UCSD-AML1 (cell line): ENCODE data around the gene ELOB.

Source experiments
- DNase-seq: peaks from one replicate; lab custom pipeline; 2025; ENCODE audit not compliant: unreplicated experiment; lab: John Stamatoyannopoulos, UW

ELOB gene

DNA sequence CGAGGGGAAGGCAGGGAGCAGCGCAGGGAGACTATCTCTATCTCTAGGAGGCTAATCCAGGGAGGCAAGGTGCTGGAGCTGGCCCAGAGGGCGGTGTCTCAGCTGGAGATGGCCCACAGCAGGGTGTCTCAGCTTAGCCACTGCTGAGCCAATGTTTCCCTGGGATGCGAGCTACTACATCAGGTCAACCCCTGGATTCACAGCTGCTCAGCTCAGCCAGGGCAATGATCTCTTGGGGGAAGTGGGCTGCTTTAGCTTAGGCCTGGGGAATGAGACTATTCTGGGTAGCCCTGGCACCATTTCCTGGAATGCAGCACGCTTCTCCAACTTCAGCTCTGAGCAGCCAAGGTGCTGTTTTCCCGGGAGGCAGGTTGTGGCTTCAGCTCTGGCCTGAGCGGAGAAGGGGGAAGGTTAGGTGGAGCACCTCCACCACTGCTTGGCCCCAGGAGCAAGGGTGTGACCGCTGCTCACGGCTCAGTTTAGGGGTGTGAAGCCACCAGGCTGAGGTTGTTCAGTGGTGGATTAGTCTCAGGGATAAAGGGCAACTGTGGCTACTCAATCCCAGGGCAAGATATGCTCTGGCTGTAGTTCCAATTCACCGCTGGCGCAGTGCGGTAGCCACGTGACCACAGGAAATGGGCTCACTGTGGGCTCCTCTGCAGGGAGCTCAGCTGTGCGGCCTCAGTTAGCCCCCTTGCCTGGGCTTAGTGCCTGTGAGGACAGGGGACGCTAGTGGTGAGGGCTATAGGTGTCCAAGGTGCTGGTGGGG lies 34.8 kb upstream of the ELOB start:
- no peak for DNase-seq

GRCh38 chr16:2810651-2811050 lies 33.6 kb upstream of the ELOB start:
- DNase-seq: no peak

GRCh38 chr16:2809149-2809760 lies 32.2 kb upstream of the ELOB start:
- DNase-seq: no peak

- no peak for DNase-seq
These were observed 31.1 kb upstream of the ELOB start for GRCh38 chr16:2808181-2808580.

DNA sequence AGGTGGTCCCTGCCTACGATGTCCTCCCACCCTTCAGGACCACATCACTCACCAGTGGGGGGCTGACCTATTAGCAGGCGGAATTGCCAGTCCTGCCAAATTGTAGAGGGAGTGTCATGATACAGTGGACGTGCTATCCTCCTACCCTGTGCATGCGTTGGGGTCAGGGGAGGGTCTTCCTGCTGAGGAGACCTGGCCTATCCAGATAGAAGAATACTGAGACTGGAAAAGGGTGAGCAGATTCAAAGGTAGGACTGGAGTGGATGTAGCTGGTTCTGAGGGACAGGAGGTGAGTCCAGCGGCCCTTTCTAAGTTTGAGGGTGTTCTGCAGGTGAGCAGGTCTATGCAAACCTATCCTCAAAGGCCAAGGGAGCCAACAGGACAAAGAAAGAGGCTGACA lies 29.2 kb upstream of the ELOB start:
- DNase-seq: no peak

- no peak for DNase-seq
These were observed 27.6 kb upstream of the ELOB start for GRCh38 chr16:2804728-2805127.

GRCh38 chr16:2803545-2804195 lies 26.6 kb upstream of the ELOB start:
- no peak for DNase-seq

- DNase-seq: no peak
These were observed 22.8 kb upstream of the ELOB start for GRCh38 chr16:2799859-2800226.

GRCh38 chr16:2799205-2799858 lies 22.3 kb upstream of the ELOB start:
- no peak for DNase-seq

DNA sequence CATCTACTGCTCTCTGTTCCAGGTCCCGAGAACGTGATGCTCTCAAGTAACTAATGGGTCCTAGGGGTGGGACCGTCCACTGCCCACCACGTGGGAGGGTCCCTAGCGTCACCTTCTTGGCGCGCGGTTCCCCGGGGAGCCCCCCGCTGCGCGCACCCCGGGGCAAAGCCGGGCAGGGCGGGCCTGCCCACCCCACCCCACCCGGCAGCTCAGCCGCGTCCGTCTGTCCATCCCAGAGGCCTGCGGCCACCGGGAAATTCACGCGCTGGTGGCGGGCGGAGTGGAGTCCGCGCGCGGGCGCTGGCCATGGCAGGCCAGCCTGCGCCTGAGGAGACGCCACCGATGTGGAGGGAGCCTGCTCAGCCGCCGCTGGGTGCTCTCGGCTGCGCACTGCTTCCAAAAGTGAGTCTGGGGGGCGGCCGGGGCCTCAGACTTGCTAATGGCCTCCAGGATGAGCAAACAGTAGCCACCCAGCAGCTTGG lies 21.7 kb upstream of the ELOB start:
- no peak for DNase-seq

GRCh38 chr16:2795395-2796143 lies 18.5 kb upstream of the ELOB start:
- DNase-seq: no peak

DNA sequence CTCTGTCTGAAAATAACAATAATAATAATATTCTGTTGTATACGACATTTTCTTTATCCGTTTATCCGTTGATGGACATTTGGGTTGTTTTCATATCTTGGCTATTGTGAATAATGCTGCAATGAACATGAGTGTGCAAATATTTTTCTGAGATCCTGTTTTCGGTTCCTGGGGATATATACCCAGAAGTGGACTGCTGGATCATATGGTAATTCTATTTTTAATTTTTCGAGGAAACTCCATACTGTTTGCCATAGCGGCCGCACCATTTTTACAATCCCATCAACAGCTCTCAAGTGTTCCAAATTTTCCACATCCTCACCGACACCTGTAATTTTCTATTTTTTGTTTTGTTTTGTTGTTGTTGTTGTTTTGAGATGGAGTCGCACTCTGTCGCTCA lies 15.9 kb upstream of the ELOB start:
- DNase-seq: no peak

GRCh38 chr16:2791174-2791573 lies 14.1 kb upstream of the ELOB start:
- no peak for DNase-seq

GRCh38 chr16:2790631-2791030 lies 13.6 kb upstream of the ELOB start:
- no peak for DNase-seq

- no peak for DNase-seq
These were observed 10.9 kb upstream of the ELOB start for GRCh38 chr16:2787961-2788360.

GRCh38 chr16:2787406-2787805 lies 10.3 kb upstream of the ELOB start, which contains the start of gene PRSS33:
Gene PRSS33, minus strand, starts transcription at chr16:2787560. Its CDS starts 1,013 bp downstream, at chr16:2786547.
- DNase-seq: no peak

- DNase-seq: no peak
These were observed 9.7 kb upstream of the ELOB start for GRCh38 chr16:2786826-2787151.

DNA sequence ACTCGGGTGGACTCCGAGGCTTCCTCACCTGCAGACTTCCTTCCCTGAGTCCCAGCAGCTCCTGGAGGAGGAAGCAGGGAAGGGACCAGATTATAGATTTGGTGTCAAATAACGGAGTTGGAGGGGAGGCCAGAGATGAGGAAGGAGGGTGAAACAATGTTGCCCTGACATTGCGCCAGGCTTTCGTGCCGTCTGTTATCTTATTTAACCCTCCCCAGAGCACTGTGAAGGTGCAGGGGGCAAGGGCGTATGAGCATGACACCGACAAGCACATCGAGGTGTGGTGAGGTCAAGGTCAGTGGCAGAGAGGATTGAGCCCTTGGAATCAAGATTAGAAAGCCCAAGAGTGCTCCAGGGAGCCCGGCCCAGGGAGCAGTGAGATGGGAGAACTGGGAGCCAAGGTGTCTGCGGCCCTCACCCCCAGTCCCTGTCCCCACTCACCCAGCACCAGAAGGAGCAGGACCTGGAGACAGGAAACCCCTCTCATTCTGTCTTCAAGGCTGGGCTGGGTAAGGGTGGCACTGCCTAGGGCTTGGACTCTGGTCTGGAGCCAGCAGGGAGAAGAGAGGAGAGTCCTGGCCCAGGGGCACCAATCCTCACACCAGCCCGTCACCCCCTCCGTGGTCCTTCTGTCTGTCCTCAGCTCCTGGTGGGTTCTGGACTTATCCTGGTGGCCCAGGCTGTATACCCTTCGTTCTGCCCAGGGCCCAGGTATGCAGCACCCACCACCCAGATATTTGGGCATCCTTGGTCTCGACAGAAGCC lies 9.2 kb upstream of the ELOB start:
- no peak for DNase-seq

- no peak for DNase-seq
These were observed 8.3 kb upstream of the ELOB start for GRCh38 chr16:2785101-2785991.
